ENCODE results near the gene EIF3F.

DNA sequence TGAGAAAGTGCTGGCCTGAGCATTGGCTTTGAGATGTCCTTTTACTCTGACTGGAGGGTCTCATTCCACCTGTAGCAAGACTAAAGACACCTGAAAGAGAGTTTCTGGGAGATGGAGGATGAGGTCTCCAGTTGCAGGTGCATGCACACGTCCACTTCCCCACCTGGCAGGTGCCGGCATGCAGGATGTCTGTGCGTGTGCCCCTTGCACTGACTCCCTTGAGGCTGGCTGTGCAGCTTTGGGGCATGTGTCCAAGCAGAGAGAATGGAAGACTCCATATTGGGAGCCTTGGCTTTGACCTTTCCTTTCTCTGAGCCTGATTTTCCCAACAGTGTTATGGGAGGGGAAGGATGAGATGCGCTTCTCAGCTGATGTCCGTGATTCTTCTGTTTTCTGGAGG lies 49.8 kb downstream of the EIF3F start:
- TF ChIP-seq, protein P1, sequence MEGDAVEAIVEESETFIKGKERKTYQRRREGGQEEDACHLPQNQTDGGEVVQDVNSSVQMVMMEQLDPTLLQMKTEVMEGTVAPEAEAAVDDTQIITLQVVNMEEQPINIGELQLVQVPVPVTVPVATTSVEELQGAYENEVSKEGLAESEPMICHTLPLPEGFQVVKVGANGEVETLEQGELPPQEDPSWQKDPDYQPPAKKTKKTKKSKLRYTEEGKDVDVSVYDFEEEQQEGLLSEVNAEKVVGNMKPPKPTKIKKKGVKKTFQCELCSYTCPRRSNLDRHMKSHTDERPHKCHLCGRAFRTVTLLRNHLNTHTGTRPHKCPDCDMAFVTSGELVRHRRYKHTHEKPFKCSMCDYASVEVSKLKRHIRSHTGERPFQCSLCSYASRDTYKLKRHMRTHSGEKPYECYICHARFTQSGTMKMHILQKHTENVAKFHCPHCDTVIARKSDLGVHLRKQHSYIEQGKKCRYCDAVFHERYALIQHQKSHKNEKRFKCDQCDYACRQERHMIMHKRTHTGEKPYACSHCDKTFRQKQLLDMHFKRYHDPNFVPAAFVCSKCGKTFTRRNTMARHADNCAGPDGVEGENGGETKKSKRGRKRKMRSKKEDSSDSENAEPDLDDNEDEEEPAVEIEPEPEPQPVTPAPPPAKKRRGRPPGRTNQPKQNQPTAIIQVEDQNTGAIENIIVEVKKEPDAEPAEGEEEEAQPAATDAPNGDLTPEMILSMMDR (IDR thresholded peaks at IDR 0.05) = no peak
- TF ChIP-seq POLR2A (IDR thresholded peaks at IDR 0.05) = no peak

Measured in suprapubic skin (tissue), 3 donors.